ENCODE measurements around the gene CEP290.

The CEP290 gene

DNA sequence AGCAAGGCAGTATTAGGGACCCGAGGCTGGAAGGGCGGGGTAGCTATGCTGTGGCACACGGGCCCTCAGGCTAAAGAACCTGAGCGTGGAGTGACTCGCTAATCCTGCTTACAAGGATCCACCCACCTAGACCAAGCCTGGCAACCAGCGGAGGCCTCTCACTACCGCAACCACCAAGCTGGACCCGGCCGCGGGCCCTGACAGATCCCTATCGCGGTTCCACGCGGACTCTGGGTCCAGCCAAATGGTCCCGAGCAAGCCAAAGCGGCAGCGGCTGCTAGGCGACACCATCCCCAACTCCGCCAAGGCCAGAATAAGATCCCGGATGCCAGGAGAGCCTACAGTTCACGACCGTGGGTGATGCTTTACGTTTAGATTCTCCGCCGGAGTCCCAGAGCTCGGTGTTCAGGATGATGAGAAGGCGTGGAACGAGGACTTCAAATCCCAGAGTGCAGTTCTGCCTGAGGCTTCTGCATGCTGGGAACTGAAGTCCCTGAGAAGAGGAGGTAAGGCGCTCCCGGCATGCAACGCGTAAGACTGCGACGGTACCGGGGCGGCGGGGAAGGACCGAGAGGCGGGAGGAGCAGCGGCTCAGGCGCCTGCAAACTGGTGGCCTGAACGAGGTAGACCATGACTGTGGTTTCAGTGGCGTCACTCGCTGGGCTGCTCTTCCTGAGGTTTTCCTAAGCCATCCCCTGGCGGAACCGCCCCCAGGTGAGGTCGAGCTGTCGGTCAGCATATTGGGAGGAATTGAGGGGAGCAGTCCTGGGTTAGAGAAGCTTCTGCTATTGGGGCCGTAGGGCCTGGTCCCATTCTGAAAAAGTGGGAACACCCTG is at the start of gene CEP290, which contains the start of gene TMTC3:
Gene CEP290, minus strand, starts transcription at position 315 of the 836 bp plus-strand sequence. CDS start 781 bp downstream, outside the sequence.
Gene TMTC3, plus strand, starts transcription at position 534 of the 836 bp plus-strand sequence. CDS start 6,009 bp downstream, outside the sequence.
- peak; percentile 98 for DNase-seq

DNA sequence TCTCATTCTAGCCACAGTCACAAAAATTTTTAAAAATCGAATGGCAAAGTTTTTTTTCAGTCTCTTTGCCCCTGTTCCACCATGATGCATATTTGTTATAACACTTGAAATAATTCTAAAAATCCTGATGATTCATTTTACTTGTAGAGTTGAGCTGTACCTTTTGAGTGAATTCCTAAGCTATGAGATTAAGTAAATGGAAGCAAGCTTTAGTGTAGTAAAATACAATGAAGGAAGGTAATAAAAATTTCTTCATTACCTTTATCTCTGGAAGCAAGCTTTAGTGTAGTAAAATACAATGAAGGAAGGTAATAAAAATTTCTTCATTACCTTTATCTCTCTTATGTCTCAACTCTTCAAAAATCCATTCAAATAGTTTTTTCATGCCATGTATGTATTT is 46.3 kb upstream of the CEP290 start:
- no peak for DNase-seq

DNA sequence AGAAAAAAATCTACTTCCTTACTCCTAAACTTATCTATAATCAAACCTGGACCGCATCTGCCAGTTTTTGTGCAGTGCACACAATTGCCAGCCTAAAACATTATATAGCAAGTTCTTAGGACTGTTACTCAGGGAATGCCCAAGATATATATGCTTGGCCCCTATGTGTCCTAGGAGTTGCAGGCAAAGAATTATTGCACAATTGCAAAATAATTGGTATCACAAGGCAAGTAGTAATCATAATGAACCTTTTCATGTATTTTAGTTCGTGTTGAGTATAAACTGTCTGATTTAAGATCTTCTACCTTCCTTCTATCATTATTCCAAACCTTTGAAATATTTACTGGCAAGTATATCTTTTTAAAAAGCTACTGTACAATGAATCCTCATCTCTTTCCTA is 45.7 kb upstream of the CEP290 start:
- no peak for DNase-seq

DNA sequence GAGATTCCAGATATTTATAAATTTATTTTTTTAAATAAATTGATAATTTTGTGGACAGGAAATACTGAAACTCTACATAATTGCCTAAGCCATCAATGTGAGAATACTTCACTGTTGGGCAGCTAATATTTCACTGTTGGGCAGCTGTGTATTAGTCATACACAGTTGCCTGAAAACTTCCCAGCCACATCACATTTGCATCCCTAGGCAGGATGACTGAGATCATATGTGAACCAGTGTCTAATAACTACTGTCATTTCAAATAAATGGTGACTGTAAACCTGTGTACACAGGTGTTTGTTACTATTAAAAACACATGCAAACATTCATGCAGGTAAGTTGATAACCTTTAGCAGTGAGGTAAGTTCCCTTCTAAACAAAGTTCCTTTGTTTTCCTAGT is 44.1 kb upstream of the CEP290 start:
- no peak for DNase-seq

DNA sequence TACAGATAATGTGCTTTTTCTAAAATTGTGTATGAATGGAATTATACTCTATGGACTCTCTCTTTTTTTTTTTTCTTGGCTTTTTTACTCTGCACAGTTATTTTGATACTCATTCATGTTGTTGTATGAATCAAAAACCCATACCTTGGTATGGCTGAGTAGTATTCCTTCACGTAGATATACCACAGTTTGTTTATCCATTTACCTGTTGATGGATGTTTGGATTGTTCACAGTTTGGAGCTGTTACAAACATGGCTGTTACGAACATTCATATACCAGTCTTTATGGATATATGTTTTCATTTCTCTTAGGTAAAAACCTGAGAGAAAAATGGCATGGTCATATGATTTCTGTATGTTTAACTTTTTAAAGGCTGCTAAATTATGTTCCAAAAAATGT is 43.4 kb upstream of the CEP290 start:
- DNase-seq = no peak

DNA sequence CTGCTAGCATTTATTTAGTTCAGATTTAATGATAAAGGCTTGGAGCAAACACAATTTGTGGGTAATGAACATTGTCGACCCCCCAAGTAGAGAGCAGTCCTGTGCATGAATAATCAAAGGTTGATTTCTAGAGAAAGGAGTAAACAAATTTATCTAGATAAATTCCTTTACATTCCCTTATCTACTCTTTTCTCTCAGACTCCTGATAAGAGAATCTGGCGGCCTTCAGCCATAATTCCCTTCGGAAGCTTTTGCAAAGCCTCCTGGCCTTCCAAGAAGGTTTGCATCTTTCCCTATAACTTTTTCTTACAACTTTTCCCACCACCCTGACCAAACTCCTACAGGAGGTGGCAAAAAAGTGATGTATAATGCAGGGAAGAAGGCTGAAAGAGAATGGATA is 42.3 kb upstream of the CEP290 start:
- DNase-seq = no peak

GRCh38 chr12:88182416-88182815 is 40.5 kb upstream of the CEP290 start:
- no peak for DNase-seq

DNA sequence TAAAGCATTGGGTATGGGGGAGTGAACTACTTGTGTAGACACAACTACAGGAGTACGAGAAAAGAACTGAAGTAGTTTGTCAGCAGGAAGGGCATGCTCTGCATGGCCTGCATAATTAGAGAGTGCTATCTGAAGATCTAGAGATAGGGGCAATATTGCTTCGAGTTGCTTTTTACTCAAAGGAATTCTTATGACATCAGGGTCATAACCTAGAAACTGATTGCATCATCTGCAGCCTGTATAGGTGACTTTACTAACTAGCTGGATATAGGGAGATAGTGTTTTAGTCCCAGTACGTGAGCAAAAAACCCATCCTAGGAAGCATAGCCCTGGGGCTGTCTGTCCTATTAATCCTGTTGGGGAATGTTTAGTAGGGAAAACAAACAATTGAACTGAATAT is 40.0 kb upstream of the CEP290 start:
- DNase-seq = no peak

- no peak for DNase-seq
These were observed 37.6 kb upstream of the CEP290 start for GRCh38 chr12:88179436-88180014.

DNA sequence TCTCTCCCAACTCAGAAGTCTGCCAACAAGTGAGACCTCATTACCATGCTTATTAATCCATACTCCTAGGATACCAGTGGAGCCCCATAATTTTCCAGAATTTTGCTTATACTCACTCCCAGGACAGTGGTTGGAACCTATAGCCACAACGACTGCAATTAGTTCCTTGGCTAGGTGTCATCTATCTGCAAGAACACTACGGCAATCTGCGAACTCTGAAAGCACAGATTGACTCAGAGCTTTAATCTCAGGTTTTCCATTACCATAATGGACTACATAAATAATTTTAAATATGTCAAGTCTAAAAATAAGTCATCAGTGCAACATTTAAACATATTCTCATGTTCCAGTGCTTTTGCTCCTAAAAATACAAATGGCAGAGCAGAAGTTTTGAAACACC is 33.7 kb upstream of the CEP290 start:
- DNase-seq = no peak

DNA sequence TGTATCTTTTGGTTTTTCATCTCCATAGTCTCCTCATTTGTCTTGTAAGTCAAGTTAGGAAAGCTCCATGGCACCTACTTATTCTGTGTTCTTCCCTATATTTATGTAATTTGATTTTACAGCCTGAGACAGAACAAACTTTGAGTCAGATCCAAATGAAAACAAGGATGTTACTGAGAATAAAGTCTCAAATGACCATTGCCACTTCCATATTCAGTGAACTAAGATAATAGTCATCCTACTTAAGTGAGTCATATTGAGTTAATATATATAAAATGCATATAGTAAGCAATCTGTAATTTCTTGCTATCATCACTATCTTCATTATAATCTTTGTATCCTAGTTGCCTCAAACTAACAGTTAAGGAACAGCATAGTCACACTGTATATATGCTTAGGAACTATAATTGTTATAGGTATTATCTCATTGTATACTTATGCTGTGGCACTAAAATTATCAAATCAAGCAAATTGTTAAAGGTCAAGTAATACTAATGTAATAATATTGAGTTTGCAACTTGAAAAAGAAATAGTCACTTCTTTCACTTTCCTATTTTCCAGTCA is 31.0 kb upstream of the CEP290 start:
- DNase-seq = no peak

DNA sequence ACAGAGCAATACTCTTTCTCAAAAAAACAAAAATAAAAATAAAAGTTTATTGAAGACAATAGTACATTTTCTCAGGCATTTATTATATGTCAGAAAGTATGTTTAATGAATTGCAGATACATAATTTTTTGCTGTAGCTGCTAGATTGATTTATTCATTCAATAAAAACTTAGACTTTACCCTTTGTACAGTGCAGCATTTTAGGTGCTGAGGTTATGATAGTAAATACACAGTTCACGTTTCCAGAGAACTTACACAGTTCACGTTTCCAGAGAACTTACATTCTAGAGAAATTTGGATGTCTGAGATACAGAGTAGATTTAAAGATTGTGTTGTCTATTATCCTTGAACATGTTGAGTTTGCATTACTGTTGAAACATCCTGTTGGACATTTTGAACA is 25.5 kb upstream of the CEP290 start:
- DNase-seq = no peak

DNA sequence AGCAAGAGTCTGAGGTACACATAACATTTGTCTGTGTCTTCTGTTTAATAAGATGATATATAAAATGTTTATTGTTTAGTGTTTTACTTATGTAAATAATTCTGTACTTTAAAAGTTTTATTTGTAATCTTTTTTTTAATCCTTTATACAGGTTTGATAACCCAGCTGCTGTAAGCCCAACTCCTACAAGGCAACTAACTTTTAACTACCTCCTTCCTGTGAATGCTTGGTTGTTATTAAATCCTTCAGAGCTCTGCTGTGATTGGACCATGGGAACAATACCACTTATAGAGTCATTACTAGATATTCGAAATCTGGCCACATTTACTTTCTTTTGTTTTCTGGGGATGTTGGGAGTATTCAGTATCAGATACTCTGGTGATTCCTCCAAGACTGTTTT is 24.3 kb upstream of the CEP290 start:
- DNase-seq = no peak

GRCh38 chr12:88163371-88163770 is 21.5 kb upstream of the CEP290 start:
- no peak for DNase-seq

GRCh38 chr12:88156075-88156654 is 14.3 kb upstream of the CEP290 start:
- no peak for DNase-seq

DNA sequence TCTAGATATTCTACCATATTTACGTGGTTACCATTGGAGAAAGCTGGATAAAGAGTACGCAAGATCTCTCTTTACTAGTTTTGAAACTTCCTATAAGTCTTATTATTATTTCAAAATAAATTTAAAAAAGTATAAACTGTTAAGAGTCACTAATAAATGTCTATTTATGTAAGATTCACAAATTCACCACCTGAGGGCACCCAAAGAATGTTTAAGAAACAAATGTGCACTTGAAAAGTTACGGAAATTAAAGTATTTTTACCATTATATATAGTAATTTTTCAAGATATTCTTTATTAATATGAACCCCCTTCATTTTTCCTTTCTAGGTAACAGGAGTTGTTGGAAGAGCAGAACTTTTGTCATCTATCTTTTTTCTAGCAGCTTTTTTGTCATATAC is 12.1 kb upstream of the CEP290 start:
- no peak for DNase-seq

DNA sequence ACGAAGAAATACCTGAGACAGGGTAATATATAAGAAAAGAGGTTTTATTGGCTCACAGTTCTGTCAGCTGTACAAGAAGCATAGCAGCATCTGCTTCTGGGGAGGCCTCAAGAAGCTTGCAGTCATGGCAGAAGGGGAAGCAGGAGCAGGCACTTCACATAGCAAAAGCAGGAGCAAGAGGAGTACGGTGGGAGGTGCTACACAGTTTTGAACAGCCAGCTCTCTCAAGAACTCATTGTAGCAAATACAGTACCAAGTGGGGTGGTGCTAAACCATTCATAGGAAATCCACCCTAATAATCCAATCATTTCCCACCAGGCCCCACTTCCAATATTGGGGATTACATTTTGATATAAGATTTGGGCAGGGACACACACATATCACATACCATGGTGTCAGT is 8.2 kb upstream of the CEP290 start:
- no peak for DNase-seq

DNA sequence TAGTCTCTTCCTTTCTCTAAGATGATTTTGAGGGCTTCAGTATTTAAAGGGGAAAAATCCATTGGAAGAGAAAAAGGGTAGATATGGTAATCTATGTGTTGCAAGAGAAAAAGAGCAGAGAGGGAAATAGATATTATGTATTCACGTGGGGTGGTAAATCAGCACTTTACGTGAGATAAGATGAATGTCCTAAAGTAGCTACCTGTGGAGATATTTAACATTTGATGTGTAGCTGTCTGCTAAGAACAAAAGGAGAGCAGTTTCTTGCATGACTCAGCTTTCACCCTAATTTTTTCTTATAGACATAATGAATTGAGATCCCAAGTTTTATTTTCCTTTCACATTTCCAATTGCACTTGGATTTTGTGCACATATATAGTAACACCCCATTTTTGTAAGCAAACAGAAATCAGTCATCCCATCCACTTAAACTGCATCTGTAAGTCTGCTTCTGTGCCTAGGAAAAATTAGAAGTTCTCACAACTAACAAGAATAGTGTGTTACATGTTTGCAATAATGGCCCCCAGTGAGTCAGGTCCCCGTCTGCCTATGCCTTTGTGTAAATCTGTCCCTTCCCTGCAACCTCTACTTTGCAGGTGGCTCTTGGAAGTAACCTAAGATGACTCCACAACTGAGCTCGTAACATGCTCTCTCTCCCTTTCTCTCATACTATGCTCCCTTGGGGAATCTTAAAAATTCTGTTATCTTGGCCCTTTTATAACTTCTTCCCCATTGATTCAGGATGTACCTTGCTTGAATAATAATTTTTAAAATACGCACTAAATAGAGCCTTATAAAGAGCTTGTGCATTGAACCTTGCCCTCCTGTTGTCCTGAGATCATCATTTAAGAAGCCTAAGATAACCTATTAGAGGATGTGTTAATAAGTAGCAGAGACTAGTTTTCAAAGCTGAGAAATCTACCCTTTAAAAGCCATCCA is 3.9 kb upstream of the CEP290 start:
- no peak for DNase-seq

- DNase-seq = no peak
These were observed 2.9 kb upstream of the CEP290 start for GRCh38 chr12:88144546-88145468.

GRCh38 chr12:88144037-88144436 is 2.1 kb upstream of the CEP290 start:
- DNase-seq = no peak

- peak; percentile 44 for DNase-seq
These were observed 713 bp upstream of the CEP290 start for GRCh38 chr12:88142610-88142991.

DNA sequence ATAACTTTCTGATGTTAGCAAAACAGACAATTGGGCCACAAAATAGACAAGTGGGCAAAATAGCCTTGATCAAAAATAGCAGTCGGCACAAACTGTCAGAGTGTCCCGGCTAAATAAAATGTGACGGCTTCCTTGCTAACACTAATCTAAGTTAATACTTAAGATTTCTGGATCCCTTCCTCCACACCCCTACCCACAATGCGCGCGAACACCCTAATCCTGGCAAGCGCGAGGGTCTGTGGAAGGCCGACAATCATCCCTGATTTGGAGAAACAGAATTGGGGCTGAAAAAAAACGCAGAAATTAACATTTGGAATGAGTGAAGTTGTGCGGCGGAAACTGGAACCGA is 489 bp downstream of the CEP290 start:
- DNase-seq = no peak
